Erythroblast (primary cell): ENCODE results near the gene GBGT1.

ENCODE experiments used
- GATA1 ChIP-seq: IDR thresholded peaks from 2 replicates; pipeline ENCODE4 v1.6.1; 2011; ENCODE audit warnings: low read depth, mild to moderate bottlenecking, control low read depth, low read length, moderate library complexity
- POLR2A ChIP-seq: IDR thresholded peaks from 2 replicates; pipeline ENCODE4 v1.6.1; 2011; ENCODE audit warnings: mild to moderate bottlenecking, low read length

DNA sequence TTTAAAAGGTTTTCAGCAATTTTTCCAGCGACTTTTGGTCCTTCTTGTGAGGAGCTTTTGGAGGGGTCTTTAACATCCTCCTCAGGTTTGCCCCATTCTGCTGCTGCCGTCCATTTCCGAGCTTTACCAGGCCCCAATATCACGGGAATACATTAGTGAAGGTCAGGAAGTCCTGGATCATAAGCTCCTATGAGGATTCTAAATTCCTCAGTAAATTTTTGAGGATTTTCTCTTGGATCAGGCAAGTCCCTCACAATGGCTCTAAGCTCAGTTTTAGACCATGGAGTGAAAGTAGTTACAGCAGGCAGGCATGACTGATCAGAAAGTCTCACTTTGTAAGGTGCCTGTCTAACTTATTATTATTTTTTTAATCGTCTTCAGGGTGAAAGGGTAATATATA lies 17.2 kb upstream of the GBGT1 start:
- TF ChIP-seq POLR2A (no peak), GATA1 (no peak)
